Measurements from ENCODE around the gene GSTO1.

GSTO1 gene

DNA sequence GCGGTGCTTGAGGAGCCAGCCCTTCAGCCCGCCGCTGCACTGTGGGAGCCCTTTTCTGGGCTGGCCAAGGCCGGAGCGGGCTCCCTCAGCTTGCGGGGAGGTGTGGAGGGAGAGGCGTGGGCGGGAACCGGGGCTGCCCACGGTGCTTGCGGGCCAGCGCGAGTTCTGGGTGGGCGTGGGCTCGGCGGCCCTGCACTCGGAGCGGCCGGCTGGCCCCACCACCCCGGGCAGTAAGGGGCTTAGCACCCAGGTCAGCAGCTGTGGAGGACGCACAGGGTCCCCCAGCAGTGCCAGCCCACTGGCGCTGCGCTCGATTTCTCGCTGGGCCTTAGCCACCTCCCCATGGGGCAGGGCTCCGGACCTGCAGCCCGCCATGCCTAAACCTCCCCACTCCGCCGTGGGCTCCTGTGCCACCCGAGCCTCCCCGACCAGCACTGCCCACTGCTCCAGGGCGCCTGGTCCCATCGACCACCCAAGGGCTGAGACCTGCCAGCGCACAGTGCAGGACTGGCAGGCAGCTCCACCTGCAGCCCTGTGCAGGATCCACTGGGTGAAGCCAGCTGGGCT, 9.5 kb upstream of the GSTO1 start:
- no peak for ATAC-seq
- no peak for TF ChIP-seq ZFP3 (CRISPR knock-in tag; IDR thresholded peaks at IDR 0.05)
- TF ChIP-seq OSR1 (CRISPR knock-in tag; IDR thresholded peaks at IDR 0.05), result no peak
- TF ChIP-seq, protein P1, sequence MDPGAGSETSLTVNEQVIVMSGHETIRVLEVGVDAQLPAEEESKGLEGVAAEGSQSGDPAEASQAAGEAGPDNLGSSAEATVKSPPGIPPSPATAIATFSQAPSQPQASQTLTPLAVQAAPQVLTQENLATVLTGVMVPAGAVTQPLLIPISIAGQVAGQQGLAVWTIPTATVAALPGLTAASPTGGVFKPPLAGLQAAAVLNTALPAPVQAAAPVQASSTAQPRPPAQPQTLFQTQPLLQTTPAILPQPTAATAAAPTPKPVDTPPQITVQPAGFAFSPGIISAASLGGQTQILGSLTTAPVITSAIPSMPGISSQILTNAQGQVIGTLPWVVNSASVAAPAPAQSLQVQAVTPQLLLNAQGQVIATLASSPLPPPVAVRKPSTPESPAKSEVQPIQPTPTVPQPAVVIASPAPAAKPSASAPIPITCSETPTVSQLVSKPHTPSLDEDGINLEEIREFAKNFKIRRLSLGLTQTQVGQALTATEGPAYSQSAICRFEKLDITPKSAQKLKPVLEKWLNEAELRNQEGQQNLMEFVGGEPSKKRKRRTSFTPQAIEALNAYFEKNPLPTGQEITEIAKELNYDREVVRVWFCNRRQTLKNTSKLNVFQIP (CRISPR knock-in tag; IDR thresholded peaks at IDR 0.05; ENCODE audit: borderline replicate concordance, low read depth), result no peak
- TF ChIP-seq TCF4 (CRISPR knock-in tag; IDR thresholded peaks at IDR 0.05; ENCODE audit: borderline replicate concordance), result no peak
- no peak for TF ChIP-seq CSRNP3 (CRISPR knock-in tag; IDR thresholded peaks at IDR 0.05)
- no peak for TF ChIP-seq GLIS3 (CRISPR knock-in tag; IDR thresholded peaks at IDR 0.05)
- TF ChIP-seq PPARA (CRISPR knock-in tag; IDR thresholded peaks at IDR 0.05; ENCODE audit: borderline replicate concordance), result no peak
- TF ChIP-seq PATZ1 (CRISPR knock-in tag; IDR thresholded peaks at IDR 0.05; ENCODE audit: borderline replicate concordance), result no peak
- TF ChIP-seq ESRRG (CRISPR knock-in tag; IDR thresholded peaks at IDR 0.05), result no peak

GRCh38 chr10:104246976-104247375, 7.7 kb upstream of the GSTO1 start:
- TF ChIP-seq SNAI2 (CRISPR knock-in tag; IDR thresholded peaks at IDR 0.05) (no peak), ZNF565 (CRISPR knock-in tag; conservative IDR thresholded peaks at IDR 0.05; ENCODE audit: low read depth) (no peak), ISL1 (CRISPR knock-in tag; IDR thresholded peaks at IDR 0.05) (no peak), TOX (CRISPR knock-in tag; IDR thresholded peaks at IDR 0.05; ENCODE audit: borderline replicate concordance) (no peak)
- TF ChIP-seq, protein P2, sequence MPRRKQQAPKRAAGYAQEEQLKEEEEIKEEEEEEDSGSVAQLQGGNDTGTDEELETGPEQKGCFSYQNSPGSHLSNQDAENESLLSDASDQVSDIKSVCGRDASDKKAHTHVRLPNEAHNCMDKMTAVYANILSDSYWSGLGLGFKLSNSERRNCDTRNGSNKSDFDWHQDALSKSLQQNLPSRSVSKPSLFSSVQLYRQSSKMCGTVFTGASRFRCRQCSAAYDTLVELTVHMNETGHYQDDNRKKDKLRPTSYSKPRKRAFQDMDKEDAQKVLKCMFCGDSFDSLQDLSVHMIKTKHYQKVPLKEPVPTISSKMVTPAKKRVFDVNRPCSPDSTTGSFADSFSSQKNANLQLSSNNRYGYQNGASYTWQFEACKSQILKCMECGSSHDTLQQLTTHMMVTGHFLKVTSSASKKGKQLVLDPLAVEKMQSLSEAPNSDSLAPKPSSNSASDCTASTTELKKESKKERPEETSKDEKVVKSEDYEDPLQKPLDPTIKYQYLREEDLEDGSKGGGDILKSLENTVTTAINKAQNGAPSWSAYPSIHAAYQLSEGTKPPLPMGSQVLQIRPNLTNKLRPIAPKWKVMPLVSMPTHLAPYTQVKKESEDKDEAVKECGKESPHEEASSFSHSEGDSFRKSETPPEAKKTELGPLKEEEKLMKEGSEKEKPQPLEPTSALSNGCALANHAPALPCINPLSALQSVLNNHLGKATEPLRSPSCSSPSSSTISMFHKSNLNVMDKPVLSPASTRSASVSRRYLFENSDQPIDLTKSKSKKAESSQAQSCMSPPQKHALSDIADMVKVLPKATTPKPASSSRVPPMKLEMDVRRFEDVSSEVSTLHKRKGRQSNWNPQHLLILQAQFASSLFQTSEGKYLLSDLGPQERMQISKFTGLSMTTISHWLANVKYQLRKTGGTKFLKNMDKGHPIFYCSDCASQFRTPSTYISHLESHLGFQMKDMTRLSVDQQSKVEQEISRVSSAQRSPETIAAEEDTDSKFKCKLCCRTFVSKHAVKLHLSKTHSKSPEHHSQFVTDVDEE (CRISPR knock-in tag; IDR thresholded peaks at IDR 0.05), result no peak
- no peak for ATAC-seq

GRCh38 chr10:104247513-104248146, 7.1 kb upstream of the GSTO1 start:
- ATAC-seq, result no peak
- no peak for TF ChIP-seq ZFP3 (CRISPR knock-in tag; IDR thresholded peaks at IDR 0.05)
- TF ChIP-seq RARB (CRISPR knock-in tag; IDR thresholded peaks at IDR 0.05), result no peak
- TF ChIP-seq CSDC2 (CRISPR knock-in tag; IDR thresholded peaks at IDR 0.05), result no peak
- no peak for TF ChIP-seq ZNF8 (CRISPR knock-in tag; IDR thresholded peaks at IDR 0.05)
- no peak for TF ChIP-seq SNAI2 (CRISPR knock-in tag; IDR thresholded peaks at IDR 0.05)
- no peak for TF ChIP-seq ZNF70 (CRISPR knock-in tag; IDR thresholded peaks at IDR 0.05)
- TF ChIP-seq, protein P2 (CRISPR knock-in tag; IDR thresholded peaks at IDR 0.05), result no peak
- no peak for TF ChIP-seq OSR1 (CRISPR knock-in tag; IDR thresholded peaks at IDR 0.05)
- no peak for TF ChIP-seq PATZ1 (CRISPR knock-in tag; IDR thresholded peaks at IDR 0.05; ENCODE audit: borderline replicate concordance)
- TF ChIP-seq ARNTL (CRISPR knock-in tag; IDR thresholded peaks at IDR 0.05; ENCODE audit: borderline replicate concordance, low read depth), result no peak
- no peak for TF ChIP-seq ZFP30 (CRISPR knock-in tag; IDR thresholded peaks at IDR 0.05)
- TF ChIP-seq TOX (CRISPR knock-in tag; IDR thresholded peaks at IDR 0.05; ENCODE audit: borderline replicate concordance), result no peak
- no peak for TF ChIP-seq ZC3H10 (CRISPR knock-in tag; IDR thresholded peaks at IDR 0.05)
- no peak for TF ChIP-seq PPARA (CRISPR knock-in tag; IDR thresholded peaks at IDR 0.05; ENCODE audit: borderline replicate concordance)
- TF ChIP-seq, protein P1 (CRISPR knock-in tag; IDR thresholded peaks at IDR 0.05; ENCODE audit: borderline replicate concordance, low read depth), result no peak
- TF ChIP-seq GLIS3 (CRISPR knock-in tag; IDR thresholded peaks at IDR 0.05), result no peak
- no peak for TF ChIP-seq BACH2 (CRISPR knock-in tag; IDR thresholded peaks at IDR 0.05; ENCODE audit: borderline replicate concordance)
